Astrocyte (in vitro differentiated cells and primary cell): ENCODE results near the gene SEC23A. TPM values are rescaled to one million over a fixed set of nuclear protein-coding genes. Genes with fewer than 3 reads are reported as not detected.

Source experiments
- DNase-seq: peaks from one replicate; pipeline ENCODE4 v3.0.0-alpha.2; 2010; ENCODE audit warnings: low read depth
- FAIRE-seq: peaks from 2 replicates; lab custom pipeline; 2011; peaks lifted over from hg19 to GRCh38; lab: Jason Lieb, UNC
- H2AFZ ChIP-seq: 2 replicates; pipeline ENCODE4 v1.6.0; 2012; ENCODE audit warnings: low read depth, low read length, inconsistent platforms
- H3K27ac ChIP-seq: 2 replicates; pipeline ENCODE4 v1.5.1; 2011; ENCODE audit warnings: low read depth, low read length, inconsistent platforms
- H3K27me3 ChIP-seq: 2 replicates; pipeline ENCODE4 v1.6.0; 2011; ENCODE audit warnings: low read length, inconsistent platforms; ENCODE audit not compliant: insufficient read depth
- H3K36me3 ChIP-seq: 2 replicates; pipeline ENCODE4 v1.5.1; 2011; ENCODE audit warnings: low read length, inconsistent platforms; ENCODE audit not compliant: insufficient read depth
- H3K4me1 ChIP-seq: 2 replicates; pipeline ENCODE4 v1.5.1; 2011; ENCODE audit warnings: low read length, inconsistent platforms; ENCODE audit not compliant: insufficient read depth
- H3K4me2 ChIP-seq: 2 replicates; pipeline ENCODE4 v1.6.0; 2012; ENCODE audit warnings: low read length, inconsistent platforms
- H3K4me3 ChIP-seq: 2 replicates; pipeline ENCODE4 v1.5.1; 2011; ENCODE audit warnings: low read depth, mild to moderate bottlenecking, low read length, inconsistent platforms; ENCODE audit not compliant: insufficient read depth
- H3K79me2 ChIP-seq: 2 replicates; pipeline ENCODE4 v1.6.0; 2012; ENCODE audit warnings: mild to moderate bottlenecking, low read length, inconsistent platforms; ENCODE audit not compliant: insufficient read depth
- H3K9ac ChIP-seq: 2 replicates; pipeline ENCODE4 v1.6.0; 2012; ENCODE audit warnings: mild to moderate bottlenecking, low read length, inconsistent platforms
- H3K9me3 ChIP-seq: 2 replicates; pipeline ENCODE4 v1.5.1; 2012; ENCODE audit warnings: low read depth, mild to moderate bottlenecking, low read length, inconsistent platforms; ENCODE audit not compliant: insufficient read depth
- H4K20me1 ChIP-seq: 2 replicates; pipeline ENCODE4 v1.6.0; 2012; ENCODE audit warnings: low read length, inconsistent platforms; ENCODE audit not compliant: insufficient read depth
- H3K27ac Mint-ChIP-seq: one replicate; pipeline ENCODE4 v1.8.0; 2021; ENCODE audit warnings: mild to moderate bottlenecking, mixed read lengths; ENCODE audit not compliant: unreplicated experiment
- H3K27me3 Mint-ChIP-seq: one replicate; pipeline ENCODE4 v1.8.0; 2021; ENCODE audit warnings: low read depth, mixed read lengths; ENCODE audit not compliant: unreplicated experiment
- H3K36me3 Mint-ChIP-seq: one replicate; pipeline ENCODE4 v1.8.0; 2021; ENCODE audit warnings: low read depth, mixed read lengths; ENCODE audit not compliant: unreplicated experiment
- H3K4me1 Mint-ChIP-seq: one replicate; pipeline ENCODE4 v1.8.0; 2021; ENCODE audit warnings: low read depth, mixed read lengths; ENCODE audit not compliant: unreplicated experiment
- H3K4me3 Mint-ChIP-seq: one replicate; pipeline ENCODE4 v1.8.0; 2021; ENCODE audit warnings: mild to moderate bottlenecking, moderate library complexity, mixed read lengths; ENCODE audit not compliant: unreplicated experiment
- H3K9me3 Mint-ChIP-seq: one replicate; pipeline ENCODE4 v1.8.0; 2021; ENCODE audit warnings: mild to moderate bottlenecking, mixed read lengths; ENCODE audit not compliant: unreplicated experiment
- EZH2 ChIP-seq: IDR thresholded peaks from 2 replicates; pipeline ENCODE4 v1.6.1; 2012; ENCODE audit warnings: mild to moderate bottlenecking, low read length, inconsistent platforms; ENCODE audit not compliant: insufficient read depth
- total RNA-seq: library from RNA; stranded (reverse); gene quantifications from 2 replicates; pipeline ENCODE4 v1.2.1, GENCODE V29; 2021
- TF ChIP-seq, protein P1 (sequence below): IDR thresholded peaks from 2 replicates; pipeline ENCODE4 v1.5.1; 2011; ENCODE audit warnings: low read depth, mild to moderate bottlenecking, inconsistent platforms, low read length, moderate library complexity; ENCODE audit not compliant: insufficient read depth

Gene SEC23A
- total RNA-seq, 1 donor from 2014 or later: 229 TPM

DNA sequence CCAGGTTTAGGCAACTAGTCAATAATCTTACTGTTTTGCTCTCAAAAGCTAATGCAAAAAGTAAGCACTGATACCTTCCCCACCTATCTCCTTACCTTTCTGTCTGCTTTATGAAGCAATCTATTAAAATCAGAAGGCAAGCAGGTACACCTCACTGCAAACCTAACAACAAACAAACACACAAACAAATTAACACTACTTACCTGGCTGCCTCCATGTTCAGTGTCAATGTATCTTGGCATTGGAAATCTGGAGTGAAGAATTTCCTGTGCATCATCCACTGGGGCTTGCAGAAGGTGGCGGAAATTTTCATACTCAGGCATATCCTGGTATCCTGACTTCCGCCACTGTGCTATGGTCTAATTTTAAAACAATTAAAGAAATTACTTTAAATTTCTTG lies 62.5 kb downstream of the SEC23A start:
- Mint-ChIP-seq H3K36me3 (peaks cover 6% of the 10 kb centered on the region), H3K27ac (no peak overlapping the region), H3K4me3 (no peak overlapping the region), H3K4me1 (peaks cover 4% of the 10 kb centered on the region), H3K27me3 (no peaks in the 10 kb centered on the region), H3K9me3 (no peaks in the 10 kb centered on the region)
- H2AFZ ChIP-seq: no peak overlapping the region
- H3K36me3 ChIP-seq: peaks cover 73% of the 10 kb centered on the region
- no peak overlapping the region for H3K4me3 ChIP-seq
- peaks cover 6% of the 10 kb centered on the region for H3K79me2 ChIP-seq
- H3K4me2 ChIP-seq: no peak overlapping the region
- no peak overlapping the region for H3K27ac ChIP-seq
- H3K27me3 ChIP-seq: no peaks in the 10 kb centered on the region
- H3K4me1 ChIP-seq: no peaks in the 10 kb centered on the region
- no peaks in the 10 kb centered on the region for H3K9me3 ChIP-seq
- no peak overlapping the region for H3K9ac ChIP-seq
- TF ChIP-seq EZH2: no peak
- TF ChIP-seq, protein P1, sequence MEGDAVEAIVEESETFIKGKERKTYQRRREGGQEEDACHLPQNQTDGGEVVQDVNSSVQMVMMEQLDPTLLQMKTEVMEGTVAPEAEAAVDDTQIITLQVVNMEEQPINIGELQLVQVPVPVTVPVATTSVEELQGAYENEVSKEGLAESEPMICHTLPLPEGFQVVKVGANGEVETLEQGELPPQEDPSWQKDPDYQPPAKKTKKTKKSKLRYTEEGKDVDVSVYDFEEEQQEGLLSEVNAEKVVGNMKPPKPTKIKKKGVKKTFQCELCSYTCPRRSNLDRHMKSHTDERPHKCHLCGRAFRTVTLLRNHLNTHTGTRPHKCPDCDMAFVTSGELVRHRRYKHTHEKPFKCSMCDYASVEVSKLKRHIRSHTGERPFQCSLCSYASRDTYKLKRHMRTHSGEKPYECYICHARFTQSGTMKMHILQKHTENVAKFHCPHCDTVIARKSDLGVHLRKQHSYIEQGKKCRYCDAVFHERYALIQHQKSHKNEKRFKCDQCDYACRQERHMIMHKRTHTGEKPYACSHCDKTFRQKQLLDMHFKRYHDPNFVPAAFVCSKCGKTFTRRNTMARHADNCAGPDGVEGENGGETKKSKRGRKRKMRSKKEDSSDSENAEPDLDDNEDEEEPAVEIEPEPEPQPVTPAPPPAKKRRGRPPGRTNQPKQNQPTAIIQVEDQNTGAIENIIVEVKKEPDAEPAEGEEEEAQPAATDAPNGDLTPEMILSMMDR: no peak
- H4K20me1 ChIP-seq: peaks cover 27% of the 10 kb centered on the region
- no peak for DNase-seq
- no peak for FAIRE-seq

DNA sequence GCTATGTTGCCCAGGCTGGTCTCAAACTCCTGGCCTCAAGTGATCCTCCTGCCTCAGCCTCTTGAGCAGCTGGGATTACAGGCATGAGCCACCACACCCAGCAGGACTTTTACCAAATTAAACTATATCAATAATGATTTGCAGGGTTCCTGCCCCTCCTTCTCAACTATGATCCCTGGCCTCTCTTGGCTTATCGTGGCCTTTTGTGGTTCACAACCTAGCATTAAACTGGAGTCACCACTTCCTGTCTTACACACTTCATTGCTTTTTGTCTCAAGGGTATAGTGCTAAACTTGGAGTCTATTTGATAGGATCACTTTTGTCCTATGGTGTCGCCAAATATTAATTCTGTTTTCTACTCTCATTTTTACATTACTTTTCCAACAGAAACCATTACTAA lies 64.5 kb downstream of the SEC23A start:
- H3K4me2 ChIP-seq: no peak overlapping the region
- no peak for FAIRE-seq
- Mint-ChIP-seq H3K27me3 (no peaks in the 10 kb centered on the region), H3K27ac (no peak overlapping the region), H3K36me3 (peaks cover 6% of the 10 kb centered on the region), H3K4me3 (no peak overlapping the region), H3K9me3 (no peaks in the 10 kb centered on the region), H3K4me1 (peaks cover 8% of the 10 kb centered on the region)
- H3K4me1 ChIP-seq: no peaks in the 10 kb centered on the region
- H2AFZ ChIP-seq: no peak overlapping the region
- H3K9me3 ChIP-seq: no peaks in the 10 kb centered on the region
- no peak overlapping the region for H3K27ac ChIP-seq
- no peak overlapping the region for H3K9ac ChIP-seq
- no peak for DNase-seq
- H3K4me3 ChIP-seq: no peak overlapping the region
- H3K79me2 ChIP-seq: peaks cover 3% of the 10 kb centered on the region
- TF ChIP-seq, protein P1: no peak
- TF ChIP-seq EZH2: no peak
- H3K36me3 ChIP-seq: peaks cover 55% of the 10 kb centered on the region
- H4K20me1 ChIP-seq: peaks cover 22% of the 10 kb centered on the region
- no peaks in the 10 kb centered on the region for H3K27me3 ChIP-seq

DNA sequence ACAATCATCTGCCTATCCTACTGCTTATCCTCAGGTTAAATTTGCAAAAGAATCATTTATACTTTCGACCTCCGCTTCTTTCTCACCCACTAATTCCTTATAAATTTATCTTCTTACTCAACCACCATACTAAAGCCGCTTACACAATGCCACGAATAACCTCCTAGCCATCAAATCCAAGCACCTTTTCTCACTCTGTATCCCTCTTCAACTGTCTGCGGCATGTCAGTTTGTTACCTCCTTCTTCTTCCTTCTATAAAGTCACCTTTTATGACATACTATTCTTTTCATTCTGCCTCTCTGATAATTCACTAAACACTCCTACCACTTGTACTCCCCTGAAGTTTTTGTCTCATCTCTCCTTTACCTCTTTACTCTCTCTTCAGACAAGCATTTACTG lies 66.3 kb downstream of the SEC23A start:
- Mint-ChIP-seq H3K36me3 (peaks cover 8% of the 10 kb centered on the region), H3K9me3 (no peaks in the 10 kb centered on the region), H3K27ac (no peak overlapping the region), H3K4me3 (no peak overlapping the region), H3K4me1 (peaks cover 14% of the 10 kb centered on the region), H3K27me3 (no peaks in the 10 kb centered on the region)
- no peak overlapping the region for H3K9ac ChIP-seq
- H3K4me2 ChIP-seq: no peak overlapping the region
- H3K27me3 ChIP-seq: no peaks in the 10 kb centered on the region
- H3K4me1 ChIP-seq: no peaks in the 10 kb centered on the region
- no peaks in the 10 kb centered on the region for H3K9me3 ChIP-seq
- no peak for TF ChIP-seq EZH2
- TF ChIP-seq, protein P1: no peak
- no peak overlapping the region for H2AFZ ChIP-seq
- no peak for DNase-seq
- no peaks in the 10 kb centered on the region for H3K79me2 ChIP-seq
- FAIRE-seq: no peak
- peaks cover 55% of the 10 kb centered on the region for H3K36me3 ChIP-seq
- H3K27ac ChIP-seq: no peak overlapping the region
- no peak overlapping the region for H3K4me3 ChIP-seq
- peaks cover 18% of the 10 kb centered on the region for H4K20me1 ChIP-seq
